H9 (cell line): ENCODE data around the gene CCDC7. TPM values are rescaled to one million over a fixed set of nuclear protein-coding genes. Genes with fewer than 3 reads are reported as not detected.

ENCODE experiments used
- DNase-seq: peaks from one replicate; pipeline ENCODE4 v3.0.0-alpha.2; 2017
- H2AFZ ChIP-seq: one replicate; pipeline ENCODE4 v1.6.1; 2013; ENCODE audit warnings: mild to moderate bottlenecking, low read length, control low read depth, moderate library complexity
- H2AK5ac ChIP-seq: 2 replicates; pipeline ENCODE4 v1.6.1; 2013; ENCODE audit warnings: low read length, control low read depth, mixed read lengths; ENCODE audit not compliant: insufficient read length
- H2BK120ac ChIP-seq: one replicate; pipeline ENCODE4 v1.6.1; 2013; ENCODE audit warnings: low read depth, mild to moderate bottlenecking, low read length, control low read depth, inconsistent platforms; ENCODE audit not compliant: poor library complexity, severe bottlenecking
- H2BK12ac ChIP-seq: 2 replicates; pipeline ENCODE4 v1.6.1; 2013; ENCODE audit warnings: low read length, control low read depth, mixed read lengths, low read depth; ENCODE audit not compliant: insufficient read length
- H2BK15ac ChIP-seq: 2 replicates; pipeline ENCODE4 v1.6.1; 2013; ENCODE audit warnings: low read depth, low read length, control low read depth
- H2BK20ac ChIP-seq: one replicate; pipeline ENCODE4 v1.6.1; 2013; ENCODE audit warnings: low read depth, mild to moderate bottlenecking, low read length, control low read depth, inconsistent platforms; ENCODE audit not compliant: poor library complexity, severe bottlenecking
- H2BK5ac ChIP-seq: 2 replicates; pipeline ENCODE4 v1.6.1; 2013; ENCODE audit warnings: low read length, control low read depth, mixed read lengths; ENCODE audit not compliant: insufficient read length
- H3K14ac ChIP-seq: 2 replicates; pipeline ENCODE4 v1.6.1; 2013; ENCODE audit warnings: low read length, control low read depth; ENCODE audit not compliant: insufficient read depth
- H3K18ac ChIP-seq: 2 replicates; pipeline ENCODE4 v1.6.1; 2013; ENCODE audit warnings: low read depth, mild to moderate bottlenecking, mixed read lengths, low read length, control low read depth; ENCODE audit not compliant: insufficient read length
- H3K23ac ChIP-seq: 2 replicates; pipeline ENCODE4 v1.6.1; 2013; ENCODE audit warnings: low read length, control low read depth, mixed read lengths, low read depth; ENCODE audit not compliant: insufficient read length
- H3K23me2 ChIP-seq: 2 replicates; pipeline ENCODE4 v1.6.1; 2013; ENCODE audit warnings: low read depth, mild to moderate bottlenecking, mixed read lengths, low read length, control low read depth; ENCODE audit not compliant: insufficient read length, poor library complexity, severe bottlenecking
- H3K27ac ChIP-seq: 2 replicates; pipeline ENCODE4 v1.5.1; 2013; ENCODE audit warnings: low read length, control low read depth, mixed read lengths, low read depth; ENCODE audit not compliant: insufficient read length
- H3K27me3 ChIP-seq: 2 replicates; pipeline ENCODE4 v1.6.1; 2013; ENCODE audit warnings: low read length, control low read depth, inconsistent platforms; ENCODE audit not compliant: insufficient read depth
- H3K4ac ChIP-seq: 2 replicates; pipeline ENCODE4 v1.6.1; 2013; ENCODE audit warnings: low read depth, mild to moderate bottlenecking, control low read depth, inconsistent platforms, low read length, moderate library complexity
- H3K4me1 ChIP-seq: 2 replicates; pipeline ENCODE4 v1.6.1; 2013; ENCODE audit warnings: low read length, control low read depth, inconsistent platforms; ENCODE audit not compliant: insufficient read depth
- H3K4me2 ChIP-seq: 2 replicates; pipeline ENCODE4 v1.6.1; 2013; ENCODE audit warnings: low read length, control low read depth, mixed read lengths; ENCODE audit not compliant: insufficient read length, insufficient read depth
- H3K56ac ChIP-seq: 2 replicates; pipeline ENCODE4 v1.6.1; 2013; ENCODE audit warnings: low read depth, mild to moderate bottlenecking, mixed read lengths, low read length, control low read depth; ENCODE audit not compliant: insufficient read length
- H3K79me1 ChIP-seq: 2 replicates; pipeline ENCODE4 v1.6.1; 2013; ENCODE audit warnings: low read depth, mild to moderate bottlenecking, moderate library complexity, low read length, control low read depth, inconsistent platforms; ENCODE audit not compliant: insufficient read depth, poor library complexity, severe bottlenecking
- H3K79me2 ChIP-seq: 2 replicates; pipeline ENCODE4 v1.6.1; 2013; ENCODE audit warnings: low read length, control low read depth, inconsistent platforms; ENCODE audit not compliant: insufficient read depth
- H3K9ac ChIP-seq: 2 replicates; pipeline ENCODE4 v1.6.1; 2013; ENCODE audit warnings: low read length, control low read depth, mixed read lengths; ENCODE audit not compliant: insufficient read length; ENCODE audit errors: extremely low read depth
- H3K9me3 ChIP-seq: one replicate; pipeline ENCODE4 v1.6.1; 2013; ENCODE audit warnings: low read depth, low read length, inconsistent platforms; ENCODE audit not compliant: control insufficient read depth
- H3T11ph ChIP-seq: one replicate; pipeline ENCODE4 v1.6.1; 2013; ENCODE audit warnings: mild to moderate bottlenecking, low read length, control low read depth, inconsistent platforms
- H4K20me1 ChIP-seq: one replicate; pipeline ENCODE4 v1.6.1; 2013; ENCODE audit not compliant: control insufficient read depth, insufficient read length, insufficient read depth
- H4K5ac ChIP-seq: 2 replicates; pipeline ENCODE4 v1.6.1; 2013; ENCODE audit warnings: low read depth, mild to moderate bottlenecking, mixed read lengths, low read length, control low read depth; ENCODE audit not compliant: insufficient read length
- H4K8ac ChIP-seq: replicated peaks from 2 replicates; pipeline ENCODE4 v1.6.1; 2013; ENCODE audit warnings: low read length, control low read depth, mixed read lengths, low read depth; ENCODE audit not compliant: insufficient read length
- H4K91ac ChIP-seq: 2 replicates; pipeline ENCODE4 v1.6.1; 2013; ENCODE audit warnings: low read depth, mild to moderate bottlenecking, moderate library complexity, mixed read lengths, low read length, control low read depth; ENCODE audit not compliant: insufficient read length
- H3K27ac Mint-ChIP-seq, 3 experiments: 2 replicates in 2 of 3; 3 replicates in 1 of 3; pipeline ENCODE4 v1.8.0; 2020 to 2021; ENCODE audit warnings: mixed read lengths in 3 of 3, mild to moderate bottlenecking in 1 of 3, moderate library complexity in 1 of 3
- H3K27me3 Mint-ChIP-seq: 2 replicates; pipeline ENCODE4 v1.8.0; 2021; ENCODE audit warnings: low read depth, mild to moderate bottlenecking, moderate library complexity, mixed read lengths
- H3K36me3 Mint-ChIP-seq, 3 experiments: 2 replicates in 2 of 3; 3 replicates in 1 of 3; pipeline ENCODE4 v1.8.0; 2020 to 2021; ENCODE audit warnings: low read depth in 3 of 3, mixed read lengths in 3 of 3; ENCODE audit not compliant: insufficient read depth in 1 of 3
- H3K4me1 Mint-ChIP-seq, 2 experiments: 2 replicates each; pipeline ENCODE4 v1.8.0; 2020; ENCODE audit warnings: mixed read lengths in 2 of 2
- H3K4me3 Mint-ChIP-seq, 2 experiments: 2 replicates in 1 of 2; 3 replicates in 1 of 2; pipeline ENCODE4 v1.8.0; 2020 to 2021; ENCODE audit warnings: mild to moderate bottlenecking in 2 of 2, mixed read lengths in 2 of 2, moderate library complexity in 1 of 2
- H3K9me3 Mint-ChIP-seq, 2 experiments: 2 replicates in 1 of 2; 3 replicates in 1 of 2; pipeline ENCODE4 v1.8.0; 2020; ENCODE audit warnings: mild to moderate bottlenecking in 2 of 2, mixed read lengths in 2 of 2, moderate library complexity in 1 of 2
- WGBS: extraction: QIAGEN DNeasy Blood & Tissue Kit; methylation state at CpG from one replicate; pipeline ENCODE4 v1.1.7; 2013; ENCODE audit warnings: missing lambda C conversion rate, low lambda C conversion rate, mixed read lengths; ENCODE audit not compliant: insufficient read length; ENCODE audit errors: extremely low coverage; 5-methylcytosine and 5-hydroxymethylcytosine counted together
- total RNA-seq: library from RNA; stranded (reverse); gene quantifications from 2 replicates; pipeline ENCODE4 v1.2.1, GENCODE V29; 2021
- TF ChIP-seq, protein P1 (sequence below): fragments of 200-600 bp; sonication (generic); conservative IDR thresholded peaks from 3 replicates; pipeline ENCODE4 v1.8.0; 2021; ENCODE audit warnings: antibody characterized with exemption, mild to moderate bottlenecking

Gene CCDC7
- total RNA-seq, 1 experiment from 2014 or later: 1.6 TPM

DNA sequence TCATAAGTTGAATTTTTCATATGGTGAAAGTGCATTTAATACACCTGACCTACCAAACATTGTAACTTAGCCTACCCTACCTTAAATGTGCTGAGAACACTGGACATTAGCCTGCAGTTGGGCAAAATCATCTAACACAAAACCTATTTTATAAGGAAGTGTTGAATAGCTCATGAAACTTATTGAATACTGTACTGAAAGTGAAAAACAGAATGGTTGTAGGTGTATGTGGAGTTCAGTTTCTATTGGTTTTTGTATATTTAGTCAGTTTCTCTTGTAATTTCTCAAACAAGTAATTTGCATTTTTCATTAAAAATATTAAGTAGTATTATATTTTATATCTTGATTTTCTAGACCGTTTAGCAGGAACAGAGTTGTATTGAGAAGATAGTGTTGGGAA, 15.3 kb downstream of the CCDC7 start:
- H3K4me2 ChIP-seq: no peak overlapping the region
- no peaks in the 10 kb centered on the region for H3K23me2 ChIP-seq
- no peak overlapping the region for H3K4ac ChIP-seq
- H4K20me1 ChIP-seq: no peaks in the 10 kb centered on the region
- H3K27me3 Mint-ChIP-seq: no peaks in the 10 kb centered on the region
- H3K79me2 ChIP-seq: no peaks in the 10 kb centered on the region
- H3K56ac ChIP-seq: no peak overlapping the region
- no peak overlapping the region for H3K9ac ChIP-seq
- no peak overlapping the region for H3K4me3 Mint-ChIP-seq
- H4K91ac ChIP-seq: no peak overlapping the region
- no peak overlapping the region for H3K27ac ChIP-seq
- H3K79me1 ChIP-seq: no peaks in the 10 kb centered on the region
- H2BK5ac ChIP-seq: no peak overlapping the region
- H2BK15ac ChIP-seq: no peak overlapping the region
- no peaks in the 10 kb centered on the region for H3K9me3 ChIP-seq
- no peak overlapping the region for H3K23ac ChIP-seq
- H3K18ac ChIP-seq: no peak overlapping the region
- H3K4me1 Mint-ChIP-seq: no peaks in the 10 kb centered on the region
- H2BK20ac ChIP-seq: no peak overlapping the region
- H2BK120ac ChIP-seq: no peak overlapping the region
- TF ChIP-seq, protein P1, sequence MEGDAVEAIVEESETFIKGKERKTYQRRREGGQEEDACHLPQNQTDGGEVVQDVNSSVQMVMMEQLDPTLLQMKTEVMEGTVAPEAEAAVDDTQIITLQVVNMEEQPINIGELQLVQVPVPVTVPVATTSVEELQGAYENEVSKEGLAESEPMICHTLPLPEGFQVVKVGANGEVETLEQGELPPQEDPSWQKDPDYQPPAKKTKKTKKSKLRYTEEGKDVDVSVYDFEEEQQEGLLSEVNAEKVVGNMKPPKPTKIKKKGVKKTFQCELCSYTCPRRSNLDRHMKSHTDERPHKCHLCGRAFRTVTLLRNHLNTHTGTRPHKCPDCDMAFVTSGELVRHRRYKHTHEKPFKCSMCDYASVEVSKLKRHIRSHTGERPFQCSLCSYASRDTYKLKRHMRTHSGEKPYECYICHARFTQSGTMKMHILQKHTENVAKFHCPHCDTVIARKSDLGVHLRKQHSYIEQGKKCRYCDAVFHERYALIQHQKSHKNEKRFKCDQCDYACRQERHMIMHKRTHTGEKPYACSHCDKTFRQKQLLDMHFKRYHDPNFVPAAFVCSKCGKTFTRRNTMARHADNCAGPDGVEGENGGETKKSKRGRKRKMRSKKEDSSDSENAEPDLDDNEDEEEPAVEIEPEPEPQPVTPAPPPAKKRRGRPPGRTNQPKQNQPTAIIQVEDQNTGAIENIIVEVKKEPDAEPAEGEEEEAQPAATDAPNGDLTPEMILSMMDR: no peak
- no peaks in the 10 kb centered on the region for H3K9me3 Mint-ChIP-seq
- H3K27me3 ChIP-seq: no peaks in the 10 kb centered on the region
- no peak overlapping the region for H2AK5ac ChIP-seq
- H3K36me3 Mint-ChIP-seq: no peaks in the 10 kb centered on the region
- no peak overlapping the region for H4K8ac ChIP-seq
- H3K27ac Mint-ChIP-seq: no peak overlapping the region
- no peak overlapping the region for H4K5ac ChIP-seq
- no peak overlapping the region for H2AFZ ChIP-seq
- no peak overlapping the region for H2BK12ac ChIP-seq
- WGBS: no CpG with 5 or more reads among the region's 1 CpG
- H3K14ac ChIP-seq: no peak overlapping the region
- no peaks in the 10 kb centered on the region for H3K4me1 ChIP-seq
- no peak overlapping the region for H3T11ph ChIP-seq
- no peak for DNase-seq
